Ishikawa (cell line): ENCODE results near the gene MOV10.
A peak's percentile ranks its signal among the peaks of the same experiment; 100 is the strongest.

Source experiments
- CEBPB ChIP-seq: IDR thresholded peaks from 2 replicates; pipeline ENCODE4 v1.6.1; 2012
- CREB1 ChIP-seq: IDR thresholded peaks from 2 replicates; pipeline ENCODE4 v1.6.1; 2012; ENCODE audit warnings: low read depth
- EGR1 ChIP-seq: IDR thresholded peaks from 2 replicates; pipeline ENCODE4 v1.6.1; 2012
- EP300 ChIP-seq: IDR thresholded peaks from 2 replicates; pipeline ENCODE4 v1.6.1; 2012; ENCODE audit warnings: borderline replicate concordance
- FOXM1 ChIP-seq: IDR thresholded peaks from 2 replicates; pipeline ENCODE4 v1.6.1; 2012; ENCODE audit warnings: low read depth, borderline replicate concordance
- MAX ChIP-seq: IDR thresholded peaks from 2 replicates; pipeline ENCODE4 v1.6.1; 2012
- NFIC ChIP-seq: IDR thresholded peaks from 2 replicates; pipeline ENCODE4 v1.6.1; 2012
- RAD21 ChIP-seq: IDR thresholded peaks from 2 replicates; pipeline ENCODE4 v1.6.1; 2012; ENCODE audit warnings: low read depth
- REST ChIP-seq: IDR thresholded peaks from 2 replicates; pipeline ENCODE4 v1.6.1; 2012; ENCODE audit warnings: low read depth, mild to moderate bottlenecking
- TAF1 ChIP-seq: IDR thresholded peaks from 2 replicates; pipeline ENCODE4 v1.6.1; 2012; ENCODE audit warnings: low read depth, mild to moderate bottlenecking
- YY1 ChIP-seq: IDR thresholded peaks from 2 replicates; pipeline ENCODE4 v1.6.1; 2012; ENCODE audit warnings: low read depth
- ZBTB7A ChIP-seq: IDR thresholded peaks from 2 replicates; pipeline ENCODE4 v1.6.1; 2012; ENCODE audit warnings: low read depth

GRCh38 chr1:112713466-112714312, 39.2 kb downstream of the MOV10 start:
- TF ChIP-seq EP300 (peak; percentile 32; the same call in 1 of the 2 replicates), MAX (0 out of 2 replicates have a peak, but pooled peaks have one; percentile 35), RAD21 (no peak), YY1 (no peak), CREB1 (no peak), REST (no peak), FOXM1 (no peak), ZBTB7A (no peak; the same call in 1 of the 2 replicates), EGR1 (no peak), TAF1 (no peak), CEBPB (no peak), NFIC (peak; percentile 48; the same call in 1 of the 2 replicates)
